Measurements from ENCODE around the gene TRAF7. TPM values are rescaled to one million over a fixed set of nuclear protein-coding genes. Genes with fewer than 3 reads are reported as not detected.
A peak's percentile ranks its signal among the peaks of the same experiment; 100 is the strongest.

The TRAF7 gene
- total and polyA plus RNA-seq, 2 of the 13 experiments (the other 11 are each of a cell fraction or from before 2014, with no cell fraction given): 47.9 to 65.6 TPM

GRCh38 chr16:2205967-2206313 is 50.4 kb downstream of the TRAF7 start (continued):
- no peak for TF ChIP-seq ZNF3 (CRISPR knock-in tag; IDR thresholded peaks at IDR 0.05)
- TF ChIP-seq, protein P1, sequence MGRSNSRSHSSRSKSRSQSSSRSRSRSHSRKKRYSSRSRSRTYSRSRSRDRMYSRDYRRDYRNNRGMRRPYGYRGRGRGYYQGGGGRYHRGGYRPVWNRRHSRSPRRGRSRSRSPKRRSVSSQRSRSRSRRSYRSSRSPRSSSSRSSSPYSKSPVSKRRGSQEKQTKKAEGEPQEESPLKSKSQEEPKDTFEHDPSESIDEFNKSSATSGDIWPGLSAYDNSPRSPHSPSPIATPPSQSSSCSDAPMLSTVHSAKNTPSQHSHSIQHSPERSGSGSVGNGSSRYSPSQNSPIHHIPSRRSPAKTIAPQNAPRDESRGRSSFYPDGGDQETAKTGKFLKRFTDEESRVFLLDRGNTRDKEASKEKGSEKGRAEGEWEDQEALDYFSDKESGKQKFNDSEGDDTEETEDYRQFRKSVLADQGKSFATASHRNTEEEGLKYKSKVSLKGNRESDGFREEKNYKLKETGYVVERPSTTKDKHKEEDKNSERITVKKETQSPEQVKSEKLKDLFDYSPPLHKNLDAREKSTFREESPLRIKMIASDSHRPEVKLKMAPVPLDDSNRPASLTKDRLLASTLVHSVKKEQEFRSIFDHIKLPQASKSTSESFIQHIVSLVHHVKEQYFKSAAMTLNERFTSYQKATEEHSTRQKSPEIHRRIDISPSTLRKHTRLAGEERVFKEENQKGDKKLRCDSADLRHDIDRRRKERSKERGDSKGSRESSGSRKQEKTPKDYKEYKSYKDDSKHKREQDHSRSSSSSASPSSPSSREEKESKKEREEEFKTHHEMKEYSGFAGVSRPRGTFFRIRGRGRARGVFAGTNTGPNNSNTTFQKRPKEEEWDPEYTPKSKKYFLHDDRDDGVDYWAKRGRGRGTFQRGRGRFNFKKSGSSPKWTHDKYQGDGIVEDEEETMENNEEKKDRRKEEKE (IDR thresholded peaks at IDR 0.05): no peak
- no peak for TF ChIP-seq ZNF543 (CRISPR knock-in tag; IDR thresholded peaks at IDR 0.05)
- 0 out of 2 replicates have a peak, but pooled peaks have one; percentile 2 for TF ChIP-seq SNAPC5 (CRISPR knock-in tag; IDR thresholded peaks at IDR 0.05; ENCODE audit: borderline replicate concordance)
- TF ChIP-seq, protein P2, sequence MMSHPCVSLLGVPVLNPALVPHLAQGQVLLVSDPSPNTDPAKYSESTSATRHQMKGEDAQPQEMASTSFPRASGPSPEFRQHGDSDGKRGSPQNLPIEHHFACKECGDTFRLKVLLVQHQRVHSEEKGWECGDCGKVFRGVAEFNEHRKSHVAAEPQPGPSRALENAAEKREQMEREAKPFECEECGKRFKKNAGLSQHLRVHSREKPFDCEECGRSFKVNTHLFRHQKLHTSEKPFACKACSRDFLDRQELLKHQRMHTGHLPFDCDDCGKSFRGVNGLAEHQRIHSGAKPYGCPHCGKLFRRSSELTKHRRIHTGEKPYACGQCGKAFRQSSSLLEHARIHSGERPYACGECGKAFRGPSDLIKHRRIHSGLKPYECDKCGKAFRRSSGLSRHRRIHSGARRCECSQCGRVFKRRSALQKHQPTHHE (CRISPR knock-in tag; IDR thresholded peaks at IDR 0.05; ENCODE audit: borderline replicate concordance): no peak
- TF ChIP-seq BCL3 (CRISPR knock-in tag; IDR thresholded peaks at IDR 0.05): no peak
- TF ChIP-seq MYC (CRISPR knock-in tag; IDR thresholded peaks at IDR 0.05; ENCODE audit: borderline replicate concordance): no peak
- TF ChIP-seq MEIS2 (CRISPR knock-in tag; IDR thresholded peaks at IDR 0.05): no peak
- TF ChIP-seq GPN1 (CRISPR knock-in tag; IDR thresholded peaks at IDR 0.05; ENCODE audit: borderline replicate concordance): no peak
- TF ChIP-seq POGZ (CRISPR knock-in tag; IDR thresholded peaks at IDR 0.05): no peak
- no peak for TF ChIP-seq SIX4 (CRISPR knock-in tag; IDR thresholded peaks at IDR 0.05)
- TF ChIP-seq RFX5 (IDR thresholded peaks at IDR 0.05; ENCODE audit: low read depth, low read length): no peak
- TF ChIP-seq ZNF782 (CRISPR knock-in tag; IDR thresholded peaks at IDR 0.05; ENCODE audit: borderline replicate concordance): no peak
- TF ChIP-seq AHR (CRISPR knock-in tag; IDR thresholded peaks at IDR 0.05): no peak
- no peak for TF ChIP-seq ZSCAN30 (CRISPR knock-in tag; IDR thresholded peaks at IDR 0.05)
- TF ChIP-seq, protein P3, sequence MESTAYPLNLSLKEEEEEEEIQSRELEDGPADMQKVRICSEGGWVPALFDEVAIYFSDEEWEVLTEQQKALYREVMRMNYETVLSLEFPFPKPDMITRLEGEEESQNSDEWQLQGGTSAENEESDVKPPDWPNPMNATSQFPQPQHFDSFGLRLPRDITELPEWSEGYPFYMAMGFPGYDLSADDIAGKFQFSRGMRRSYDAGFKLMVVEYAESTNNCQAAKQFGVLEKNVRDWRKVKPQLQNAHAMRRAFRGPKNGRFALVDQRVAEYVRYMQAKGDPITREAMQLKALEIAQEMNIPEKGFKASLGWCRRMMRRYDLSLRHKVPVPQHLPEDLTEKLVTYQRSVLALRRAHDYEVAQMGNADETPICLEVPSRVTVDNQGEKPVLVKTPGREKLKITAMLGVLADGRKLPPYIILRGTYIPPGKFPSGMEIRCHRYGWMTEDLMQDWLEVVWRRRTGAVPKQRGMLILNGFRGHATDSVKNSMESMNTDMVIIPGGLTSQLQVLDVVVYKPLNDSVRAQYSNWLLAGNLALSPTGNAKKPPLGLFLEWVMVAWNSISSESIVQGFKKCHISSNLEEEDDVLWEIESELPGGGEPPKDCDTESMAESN (CRISPR knock-in tag; conservative IDR thresholded peaks at IDR 0.05): no peak
- TF ChIP-seq ELF3 (CRISPR knock-in tag; IDR thresholded peaks at IDR 0.05): 0 out of 2 replicates have a peak, but pooled peaks have one; percentile 6
- no peak for TF ChIP-seq ZNF143 (CRISPR knock-in tag; IDR thresholded peaks at IDR 0.05)
- TF ChIP-seq SETDB1 (CRISPR knock-in tag; IDR thresholded peaks at IDR 0.05; ENCODE audit: borderline replicate concordance): no peak
- TF ChIP-seq SAFB2 (CRISPR knock-in tag; IDR thresholded peaks at IDR 0.05; ENCODE audit: borderline replicate concordance, low read depth): peak; percentile 5; the same call in 1 of the 2 replicates
- peak; percentile 30; the same call in 1 of the 2 replicates for TF ChIP-seq MTA1 (CRISPR knock-in tag; IDR thresholded peaks at IDR 0.05; ENCODE audit: borderline replicate concordance)
- TF ChIP-seq ZC3H13 (CRISPR knock-in tag; IDR thresholded peaks at IDR 0.05): no peak; the same call in 1 of the 2 replicates
- peak; percentile 53; the same call in 1 of the 2 replicates for TF ChIP-seq NR2F6 (IDR thresholded peaks at IDR 0.05)
- peak; percentile 53; the same call in 1 of the 2 replicates for TF ChIP-seq NR2F6 (CRISPR knock-in tag; IDR thresholded peaks at IDR 0.05)
- TF ChIP-seq NFATC3 (CRISPR knock-in tag; IDR thresholded peaks at IDR 0.05): no peak
- no peak for TF ChIP-seq MED13 (CRISPR knock-in tag; IDR thresholded peaks at IDR 0.05)
- no peak for TF ChIP-seq ZNF652 (CRISPR knock-in tag; IDR thresholded peaks at IDR 0.05; ENCODE audit: borderline replicate concordance, low read depth)
